ENCODE data around the gene PSMA5.
"Not testable (repeated sequence)": the region's sequence is repeated elsewhere in the genome, so short reads cannot be mapped to it uniquely, and the experiment has no call there.

PSMA5 gene

GRCh38 chr1:109426281-109427170 lies at the start of gene PSMA5:
TSS of gene PSMA5 (minus strand) at chr1:109426448. CDS start at chr1:109426330, 118 bp downstream.
- peak; percentile 77 to 99 (median 96) for DNase-seq

GRCh38 chr1:109475261-109475660 lies 49.0 kb upstream of the PSMA5 start:
- DNase-seq: no peak

- no peak for DNase-seq
Observed at GRCh38 chr1:109474697-109475096, 48.4 kb upstream of the PSMA5 start.

GRCh38 chr1:109473284-109474057 lies 47.2 kb upstream of the PSMA5 start:
- DNase-seq: not testable (repeated sequence)

GRCh38 chr1:109472779-109473178 lies 46.5 kb upstream of the PSMA5 start:
- DNase-seq: no peak

GRCh38 chr1:109470245-109470644 lies 44.0 kb upstream of the PSMA5 start:
- no peak for DNase-seq

GRCh38 chr1:109468903-109469302 lies 42.7 kb upstream of the PSMA5 start:
- no peak for DNase-seq

- no peak for DNase-seq
Observed at GRCh38 chr1:109468061-109468460, 41.8 kb upstream of the PSMA5 start.

GRCh38 chr1:109467301-109467777 lies 41.1 kb upstream of the PSMA5 start:
- DNase-seq: no peak

- DNase-seq: peak in 15 of 56 donors; percentile 8 to 60 (median 22)
Observed at GRCh38 chr1:109466452-109467300, 40.4 kb upstream of the PSMA5 start, which contains the start of gene SYPL2. TSS of gene SYPL2 (plus strand) at chr1:109466546. CDS start at chr1:109466844, 298 bp downstream.

- no peak for DNase-seq
Observed at GRCh38 chr1:109466125-109466451, 39.8 kb upstream of the PSMA5 start.

GRCh38 chr1:109457819-109458218 lies 31.6 kb upstream of the PSMA5 start:
- DNase-seq: no peak

GRCh38 chr1:109454497-109455133 lies 28.4 kb upstream of the PSMA5 start:
- DNase-seq: no peak

- DNase-seq: no peak
Observed at GRCh38 chr1:109447524-109447923, 21.3 kb upstream of the PSMA5 start.

GRCh38 chr1:109445949-109446695 lies 19.9 kb upstream of the PSMA5 start:
- DNase-seq: not testable (repeated sequence)

- no peak for DNase-seq
Observed at GRCh38 chr1:109444346-109444745, 18.1 kb upstream of the PSMA5 start.

GRCh38 chr1:109443476-109443875 lies 17.2 kb upstream of the PSMA5 start:
- no peak for DNase-seq

GRCh38 chr1:109441069-109441468 lies 14.8 kb upstream of the PSMA5 start:
- DNase-seq: no peak

GRCh38 chr1:109438798-109439297 lies 12.6 kb upstream of the PSMA5 start:
- DNase-seq: no peak

GRCh38 chr1:109434484-109434883 lies 8.2 kb upstream of the PSMA5 start:
- DNase-seq: no peak
